Lung (tissue), 12 donors: ENCODE results near the gene ADIG. TPM values are rescaled to one million over a fixed set of nuclear protein-coding genes. Genes with fewer than 3 reads are reported as not detected.

ENCODE experiments used
- ATAC-seq: fragments of 200-7000 bp; cut with Tn5 transposase; one replicate; pipeline ENCODE4 v1.9.1; 2020; ENCODE audit warnings: moderate number of reproducible peaks; ENCODE audit not compliant: insufficient read depth, low FRiP score
- DNase-seq, 3 donors: peaks; one replicate each; pipeline ENCODE4 v3.0.0-alpha.2; 2013 to 2017
- H3K27ac ChIP-seq, 2 donors: one replicate each; pipeline ENCODE4 v1.5.1; 2013; ENCODE audit warnings: mild to moderate bottlenecking in 2 of 2, moderate library complexity in 2 of 2, control low read depth in 1 of 2, inconsistent platforms in 1 of 2, low read depth in 1 of 2, low read length in 1 of 2
- H3K27me3 ChIP-seq, 3 donors: one replicate each; pipeline ENCODE4 v1.5.1; 2013; ENCODE audit warnings: low read length in 2 of 3; ENCODE audit not compliant: control insufficient read depth in 3 of 3, insufficient read depth in 3 of 3
- H3K36me3 ChIP-seq, 4 donors: one replicate each; pipeline ENCODE4 v1.5.1; 2013; ENCODE audit warnings: low read length in 4 of 4, mild to moderate bottlenecking in 1 of 4, moderate library complexity in 1 of 4; ENCODE audit not compliant: control insufficient read depth in 4 of 4, insufficient read depth in 4 of 4
- H3K4me1 ChIP-seq, 5 donors: one replicate each; pipeline ENCODE4 v1.5.1; 2013; ENCODE audit warnings: low read length in 5 of 5, mild to moderate bottlenecking in 2 of 5, moderate library complexity in 1 of 5; ENCODE audit not compliant: control insufficient read depth in 5 of 5, insufficient read depth in 5 of 5
- H3K4me3 ChIP-seq: one replicate; pipeline ENCODE4 v1.5.1; 2013; ENCODE audit warnings: mild to moderate bottlenecking, control low read depth, moderate library complexity
- H3K9ac ChIP-seq, 2 donors: one replicate each; pipeline ENCODE4 v1.5.1; 2013; ENCODE audit warnings: low read length in 2 of 2, control low read depth in 1 of 2; ENCODE audit not compliant: insufficient read depth in 1 of 2
- H3K9me3 ChIP-seq, 4 donors: one replicate each; pipeline ENCODE4 v1.5.1; 2013; ENCODE audit warnings: low read length in 3 of 4, mild to moderate bottlenecking in 1 of 4, moderate library complexity in 1 of 4; ENCODE audit not compliant: control insufficient read depth in 4 of 4, insufficient read depth in 3 of 4
- CTCF ChIP-seq: IDR thresholded peaks from 2 replicates; pipeline ENCODE4 v1.5.1; 2012; ENCODE audit warnings: mild to moderate bottlenecking; ENCODE audit errors: control extremely low read depth, extremely low read depth
- WGBS, 2 donors: extraction: QIAGEN DNeasy Blood & Tissue Kit; methylation state at CpG; one replicate each; pipeline ENCODE4 v1.1.7; 2013; 5-methylcytosine and 5-hydroxymethylcytosine counted together
- polyA plus RNA-seq, 2 donors: library from polyadenylated mRNA; stranded (reverse); fragments of 200-250 nt; gene quantifications; one replicate each; pipeline ENCODE4 v1.2.1, GENCODE V29; 2013
- total RNA-seq, 2 donors: library from RNA; depleted of rRNA in 1 of 2; stranded (reverse); fragments of >200 nt in 1 of 2; gene quantifications; one replicate each; pipeline ENCODE4 v1.2.1, GENCODE V29; 2014 to 2021
- donor health status: control.
- donor health status: control.
- donor health status: Bipolar disorder and iron deficiency.
- donor health status: healthy.
- donor health status: DM: yes; HTN: yes; CAD: no.

ADIG gene
- total and polyA plus RNA-seq, 4 donors, result not detected

GRCh38 chr20:38585404-38586180 is 4.6 kb downstream of the ADIG start:
- peaks cover 0 to 3% (median 0%) of the 10 kb centered on the region in 4 donors for H3K9me3 ChIP-seq
- no peak for TF ChIP-seq CTCF
- H3K27me3 ChIP-seq, result peaks cover 0 to 2% (median 2%) of the 10 kb centered on the region in 3 donors
- DNase-seq (no peak), ATAC-seq (no peak)
- no peak overlapping the region for H3K4me3 ChIP-seq
- no peak overlapping the region for H3K9ac ChIP-seq
- no peaks in the 10 kb centered on the region for H3K4me1 ChIP-seq
- WGBS, 2 donors, result 84 to 87% methylated on average over 10 of the region's 10 CpGs
- no peaks in the 10 kb centered on the region for H3K36me3 ChIP-seq
- H3K27ac ChIP-seq, result no peak overlapping the region

GRCh38 chr20:38586181-38586525 is 5.2 kb downstream of the ADIG start:
- Histone ChIP-seq H3K9me3 (peaks cover 0 to 3% (median 0%) of the 10 kb centered on the region in 4 donors), H3K4me1 (no peaks in the 10 kb centered on the region), H3K4me3 (no peak overlapping the region), H3K9ac (no peak overlapping the region), H3K36me3 (no peaks in the 10 kb centered on the region), H3K27ac (no peak overlapping the region), H3K27me3 (peaks cover 0 to 2% (median 2%) of the 10 kb centered on the region in 3 donors)
- ATAC-seq (no peak), DNase-seq (no peak)
- WGBS, 2 donors, result 73 to 79% methylated on average over 3 of the region's 3 CpGs
- TF ChIP-seq CTCF, result no peak

GRCh38 chr20:38588303-38588702 is 7.3 kb downstream of the ADIG start:
- Histone ChIP-seq H3K4me3 (no peak overlapping the region), H3K4me1 (no peaks in the 10 kb centered on the region), H3K27ac (no peak overlapping the region), H3K36me3 (no peaks in the 10 kb centered on the region), H3K9ac (no peak overlapping the region), H3K9me3 (peaks cover 0 to 3% (median 0%) of the 10 kb centered on the region in 4 donors), H3K27me3 (peaks cover 0 to 2% (median under 1%) of the 10 kb centered on the region in 3 donors)
- no peak for TF ChIP-seq CTCF
- ATAC-seq (no peak), DNase-seq (no peak)
- WGBS, 2 donors, result 92 to 94% methylated on average over 6 of the region's 6 CpGs
